GM18907 (cell line): ENCODE measurements around the gene KCNE4.
"Not testable (repeated sequence)": the region's sequence is repeated elsewhere in the genome, so short reads cannot be mapped to it uniquely, and the experiment has no call there.

Source experiments
- ATAC-seq: cut with Tn5 transposase; IDR thresholded peaks from one replicate; pipeline ENCODE4 v1.9.1; 2021; ENCODE audit warnings: mild to moderate bottlenecking, moderate library complexity; ENCODE audit not compliant: unreplicated experiment

Gene KCNE4

DNA sequence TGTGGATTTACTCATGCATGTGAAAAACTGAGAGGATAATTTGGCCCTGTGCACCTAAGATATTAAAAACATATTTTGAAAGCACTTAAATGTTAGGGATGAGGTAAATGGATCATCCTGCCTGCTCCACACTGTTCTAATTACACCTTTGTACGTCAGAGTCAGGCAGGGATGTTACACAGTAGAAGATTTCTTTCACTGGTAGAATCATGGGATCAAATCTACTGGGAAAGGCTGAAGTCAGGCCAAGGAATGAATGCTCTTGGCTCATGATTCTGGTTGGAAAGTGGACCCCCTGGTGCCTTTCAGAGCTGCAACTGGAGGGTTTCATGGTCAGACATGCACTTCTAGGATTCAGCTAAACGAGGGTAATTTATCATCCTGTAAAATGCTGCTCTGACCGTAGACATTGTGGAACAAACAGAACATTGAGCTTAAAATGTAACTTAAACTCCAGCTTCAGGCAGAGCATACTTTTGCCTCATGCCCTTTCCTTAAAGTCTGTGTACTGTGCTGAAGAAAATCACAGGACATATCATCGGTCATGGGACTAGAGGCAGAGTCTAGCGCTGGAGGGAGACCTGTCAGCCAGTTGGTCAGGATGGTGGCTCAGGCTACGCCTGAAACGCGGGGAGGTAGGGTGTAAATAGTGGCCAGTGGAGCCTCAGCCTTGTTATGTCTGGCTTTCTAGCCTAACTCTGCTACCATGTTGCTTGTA, 4.9 kb downstream of the KCNE4 start:
- no peak for ATAC-seq

GRCh38 chr2:223057569-223057968, 5.6 kb downstream of the KCNE4 start:
- ATAC-seq: no peak

DNA sequence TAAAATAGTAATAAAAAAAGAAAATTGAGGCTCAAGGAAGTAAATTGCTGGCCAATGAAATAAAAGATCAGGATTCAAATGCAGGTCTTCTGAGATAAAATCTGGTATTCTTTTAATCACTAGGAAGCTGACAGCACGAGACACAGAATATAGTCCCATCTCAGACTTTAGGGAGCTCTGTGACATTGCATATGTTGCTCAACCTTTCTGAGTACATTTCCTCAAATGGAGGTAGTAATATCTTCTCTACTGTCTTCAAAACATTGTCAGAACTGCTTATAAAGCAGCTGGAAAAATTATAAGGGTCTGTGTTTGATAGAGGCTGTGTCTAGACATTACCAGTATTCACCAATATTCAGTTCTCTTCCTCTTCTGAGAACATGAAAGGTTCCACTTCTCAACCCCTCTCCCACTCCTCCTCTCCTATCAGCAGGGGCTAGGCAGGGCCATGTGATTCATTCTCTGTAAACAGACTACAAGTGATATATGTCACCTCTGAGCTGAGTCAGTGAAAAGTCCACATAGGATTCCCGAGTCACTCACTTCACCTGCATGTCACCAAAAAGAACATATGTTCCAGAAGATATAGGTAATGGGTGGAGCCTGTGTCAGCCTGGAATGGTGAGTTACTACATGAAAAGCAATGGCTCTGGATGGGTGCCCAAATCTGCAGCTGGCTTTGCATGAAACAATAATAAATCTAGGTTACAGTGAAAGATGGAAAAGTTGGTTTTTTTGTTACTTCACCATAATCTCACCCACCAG, 7.1 kb downstream of the KCNE4 start:
- no peak for ATAC-seq

DNA sequence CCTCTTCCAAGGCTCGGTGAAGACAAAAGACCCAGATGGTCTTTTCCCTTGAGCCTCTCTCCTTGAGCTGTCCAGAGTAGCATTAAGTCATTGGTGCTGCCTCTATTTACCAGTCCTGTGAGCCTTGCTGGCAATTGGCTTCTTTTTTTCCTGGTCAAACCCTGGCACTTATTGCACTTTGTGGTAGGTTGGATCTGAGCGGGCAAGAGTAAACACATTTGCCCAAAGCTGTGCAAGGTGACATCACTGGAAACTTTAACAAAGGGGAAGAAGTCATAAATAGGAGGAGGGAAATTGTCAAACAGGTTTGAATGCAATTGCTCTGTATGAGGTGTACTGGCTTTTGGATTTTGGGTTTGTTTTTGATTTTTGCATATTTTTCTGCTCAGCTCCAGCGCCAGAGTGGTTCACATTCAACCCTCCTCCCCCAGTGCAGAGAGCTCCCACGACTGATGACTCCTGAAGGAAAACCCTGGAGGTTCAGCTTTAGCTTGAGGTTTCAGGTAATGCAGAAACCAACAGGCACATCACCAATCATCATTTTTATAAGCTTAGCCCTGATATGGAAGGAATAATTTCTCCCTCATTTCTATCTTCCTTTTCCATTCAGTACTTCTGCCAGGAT, 8.3 kb downstream of the KCNE4 start:
- no peak for ATAC-seq

GRCh38 chr2:223062396-223062795, 10.4 kb downstream of the KCNE4 start:
- no peak for ATAC-seq

DNA sequence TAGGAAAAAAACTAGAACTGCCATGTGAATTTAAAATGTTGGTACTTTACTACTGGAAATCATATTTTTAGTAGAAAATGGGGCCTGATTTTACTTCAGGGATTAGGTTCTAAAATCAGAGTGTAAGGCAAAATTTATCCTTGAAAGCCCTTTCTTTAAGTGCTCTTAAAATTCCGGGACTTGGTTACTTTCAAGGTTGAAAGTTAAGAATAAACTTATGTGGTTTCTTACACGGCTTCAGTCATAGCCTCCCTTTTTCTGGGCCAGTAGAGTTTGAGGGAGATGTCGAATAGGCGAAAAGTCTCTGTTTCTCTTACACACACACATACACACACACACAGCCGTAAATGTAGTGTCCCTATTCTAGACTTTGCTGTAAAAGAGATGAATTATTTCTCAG, 13.1 kb downstream of the KCNE4 start:
- ATAC-seq: no peak

GRCh38 chr2:223066721-223067120, 14.7 kb downstream of the KCNE4 start:
- no peak for ATAC-seq

- ATAC-seq: no peak
Measured at GRCh38 chr2:223068071-223068470, 16.1 kb downstream of the KCNE4 start.

GRCh38 chr2:223069465-223069864, 17.5 kb downstream of the KCNE4 start:
- no peak for ATAC-seq

- no peak for ATAC-seq
Measured at GRCh38 chr2:223069988-223070387, 18.0 kb downstream of the KCNE4 start.

GRCh38 chr2:223071139-223071538, 19.1 kb downstream of the KCNE4 start:
- ATAC-seq: no peak

- ATAC-seq: no peak
Measured at GRCh38 chr2:223072826-223073225, 20.8 kb downstream of the KCNE4 start.

GRCh38 chr2:223075301-223076270, 23.6 kb downstream of the KCNE4 start:
- peak; percentile 96 for ATAC-seq

- no peak for ATAC-seq
Measured at GRCh38 chr2:223076573-223076972, 24.6 kb downstream of the KCNE4 start.

DNA sequence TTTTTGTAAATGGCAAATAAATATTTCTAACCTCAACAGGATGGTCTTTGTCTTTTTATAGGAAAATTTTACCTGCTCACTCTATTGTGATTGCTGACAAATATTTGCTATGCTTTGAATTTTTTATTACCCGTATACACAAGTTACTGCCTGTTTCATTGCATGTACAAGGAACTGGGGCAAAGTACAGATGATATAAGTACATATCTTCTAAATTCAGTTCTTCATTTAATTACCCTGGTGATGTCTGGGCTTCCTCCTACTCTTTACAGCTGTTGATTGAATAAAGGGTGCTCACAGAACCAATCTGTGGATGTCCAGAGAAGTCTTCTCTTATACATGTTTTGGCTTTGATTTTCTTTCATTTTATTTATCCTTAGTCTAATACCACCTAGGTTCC, 26.5 kb downstream of the KCNE4 start:
- no peak for ATAC-seq

DNA sequence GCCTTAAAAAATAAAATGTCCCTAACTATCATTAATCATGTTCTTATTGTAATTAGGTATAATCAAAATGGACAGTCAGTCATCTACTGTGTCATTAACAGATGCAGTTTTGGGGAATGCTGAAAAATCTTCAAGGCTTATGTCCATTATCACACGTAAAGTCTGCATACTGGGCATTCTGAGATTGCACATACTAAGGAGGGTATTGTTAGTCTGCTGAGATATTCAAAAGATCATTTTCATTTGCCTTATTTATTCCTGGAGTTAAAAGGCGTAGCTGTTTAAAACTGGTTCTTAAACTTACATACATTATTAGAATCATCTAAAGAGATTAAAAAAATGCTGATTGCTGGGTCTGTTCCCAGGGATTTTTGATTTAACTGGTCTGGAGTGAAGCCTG, 27.4 kb downstream of the KCNE4 start:
- no peak for ATAC-seq

DNA sequence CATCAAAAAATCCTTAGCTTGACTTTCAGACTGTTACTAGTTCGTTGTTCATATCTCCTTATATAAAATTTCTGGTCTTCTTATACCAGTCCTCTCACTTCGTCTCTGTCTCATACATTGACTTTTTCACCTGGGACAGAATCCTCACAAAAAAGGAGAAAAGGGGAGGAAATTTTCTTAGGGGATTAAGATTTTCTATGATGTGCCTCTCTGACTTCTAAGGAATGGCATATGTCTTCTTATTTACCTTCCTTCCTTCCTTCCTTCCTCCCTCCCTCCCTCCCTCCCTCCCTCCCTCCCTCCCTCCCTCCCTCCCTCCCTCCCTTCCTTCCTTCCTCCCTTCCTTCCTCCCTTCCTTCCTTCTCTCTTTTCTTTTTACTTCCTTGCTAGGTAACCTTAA, 27.9 kb downstream of the KCNE4 start:
- ATAC-seq: no peak

DNA sequence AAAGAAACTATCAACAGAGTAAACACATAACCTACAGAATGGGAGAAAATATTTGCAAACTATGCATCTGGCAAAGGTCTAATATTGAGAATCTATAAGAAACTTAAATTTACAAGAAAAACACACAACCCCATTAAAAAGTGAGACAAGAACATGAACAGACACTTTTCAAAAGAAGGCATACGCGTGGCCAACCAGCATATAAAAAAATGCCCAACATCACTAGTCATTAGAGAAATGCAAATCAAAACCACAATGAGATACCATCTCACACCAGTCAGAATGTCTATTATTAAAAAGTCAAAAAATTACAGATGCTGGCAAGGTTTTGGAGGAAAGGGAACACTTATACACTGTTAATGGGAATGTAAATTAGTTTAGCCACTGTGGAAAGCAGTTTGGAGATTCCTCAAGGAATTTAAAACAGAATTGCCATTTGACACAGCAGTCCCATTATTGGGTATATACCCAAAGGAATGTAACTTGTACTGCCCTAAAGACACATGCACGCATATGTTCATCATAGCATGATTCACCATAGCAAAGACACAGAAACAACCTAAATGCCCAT, 28.9 kb downstream of the KCNE4 start:
- not testable (repeated sequence) for ATAC-seq

- ATAC-seq: no peak
Measured at GRCh38 chr2:223081789-223082188, 29.8 kb downstream of the KCNE4 start.

DNA sequence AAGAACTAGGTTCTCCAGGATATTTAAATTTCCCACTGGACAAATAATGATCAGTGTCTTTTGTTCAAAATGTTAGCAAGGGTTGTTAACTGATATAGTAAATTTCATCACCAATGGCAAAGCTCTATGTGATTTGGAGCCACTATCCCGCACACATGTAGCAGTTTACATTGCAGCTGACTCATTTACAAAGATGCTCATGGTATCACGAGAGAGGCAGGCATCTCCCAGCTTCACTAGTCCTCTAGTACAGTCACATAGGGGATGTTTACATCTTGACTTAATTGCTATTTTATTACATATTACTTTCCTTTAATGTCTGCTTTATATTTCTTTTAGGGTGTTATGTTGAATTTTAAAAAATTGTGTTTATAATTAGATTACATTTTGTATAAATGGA, 30.7 kb downstream of the KCNE4 start:
- no peak for ATAC-seq
